HCT116 (cell line): ENCODE measurements around the gene PDE6A. TPM values are rescaled to one million over a fixed set of nuclear protein-coding genes. Genes with fewer than 3 reads are reported as not detected.

Experiments used
- ATAC-seq: fragments of 200-7000 bp; cut with Tn5 transposase; 2 replicates; pipeline ENCODE4 v1.9.1; 2020; ENCODE audit warnings: mild to moderate bottlenecking, moderate library complexity
- BruUV-seq: library from RNA; stranded (reverse); fragments of 400-500 nt; replicated peaks from 2 replicates; lab custom pipeline; 2021; lab: Mats Ljungman, UMichigan
- CTCF ChIA-PET: fragments of 300-600 bp; sonication (Branson Sonifier 250); formaldehyde crosslinking; loops from one replicate; lab custom pipeline; 2021; ENCODE audit warnings: antibody characterized with exemption; lab: Charles Lee
- POLR2A ChIA-PET: fragments of 300-600, 350-600 bp; sonication (Branson Sonifier 250); formaldehyde crosslinking; loops from one replicate; lab custom pipeline; 2021; ENCODE audit warnings: antibody characterized with exemption; lab: Charles Lee
- RAD21 ChIA-PET, 2 experiments: fragments of 300-600 bp; sonication (Branson Sonifier 250); formaldehyde crosslinking; loops; one replicate each; lab custom pipeline; 2023; ENCODE audit warnings: low total read pairs in 2 of 2; ENCODE audit not compliant: uncharacterized antibody in 2 of 2, unreplicated experiment in 2 of 2, low non-redundant PET in 1 of 2; lab: Charles Lee
- DNase-seq: peaks from one replicate; pipeline ENCODE4 v3.0.0-alpha.2; 2010; ENCODE audit warnings: low read depth, low spot score
- H2AFZ ChIP-seq: fragments of 200-600 bp; shearing (Covaris generic), sonication (generic); 2 replicates; pipeline ENCODE4 v1.6.1; 2017; ENCODE audit warnings: low read depth, mixed run types, mixed read lengths, antibody characterized with exemption, low read length; ENCODE audit not compliant: poor library complexity, severe bottlenecking
- H3K27ac ChIP-seq: 2 replicates; pipeline ENCODE4 v1.5.1; 2012; ENCODE audit warnings: low read depth, low read length
- H3K27me3 ChIP-seq: fragments of 200-600 bp; sonication (generic); 2 replicates; pipeline ENCODE4 v1.6.1; 2016; ENCODE audit warnings: mixed run types, low read length, mixed read lengths; ENCODE audit not compliant: insufficient read depth
- H3K36me3 ChIP-seq, 2 experiments: fragments of 200-500 bp in 1 of 2; fragments of 200-600 bp in 1 of 2; sonication (Bioruptor generic) in 1 of 2; sonication (generic) in 1 of 2; 2 replicates each; pipeline versions ENCODE4 v1.5.1 to v1.6.1; 2014 to 2016; ENCODE audit warnings: low read length in 2 of 2, inconsistent platforms in 1 of 2, mixed read lengths in 1 of 2, mixed run types in 1 of 2; ENCODE audit not compliant: insufficient read depth in 2 of 2, control insufficient read depth in 1 of 2
- H3K4me1 ChIP-seq, 2 experiments: fragments of 200-600 bp in 1 of 2; sonication (generic) in 1 of 2; 2 replicates each; pipeline versions ENCODE4 v1.5.1 to v1.6.1; 2012 to 2017; ENCODE audit warnings: low read length in 2 of 2, inconsistent platforms in 1 of 2, mild to moderate bottlenecking in 1 of 2, mixed read lengths in 1 of 2, mixed run types in 1 of 2, moderate library complexity in 1 of 2; ENCODE audit not compliant: insufficient read depth in 2 of 2, control insufficient read depth in 1 of 2
- H3K4me2 ChIP-seq: fragments of 200-600 bp; sonication (generic); 2 replicates; pipeline ENCODE4 v1.6.1; 2017; ENCODE audit warnings: mixed run types, low read length, mixed read lengths
- H3K4me3 ChIP-seq, 2 experiments: fragments of 200-600 bp in 1 of 2; sonication (generic) in 1 of 2; replicated peaks in 1 of 2; 2 replicates each; pipeline ENCODE4 v1.5.1; 2011 to 2016; ENCODE audit warnings: low read length in 2 of 2, control low read depth in 1 of 2, low read depth in 1 of 2, mild to moderate bottlenecking in 1 of 2, mixed read lengths in 1 of 2, mixed run types in 1 of 2
- H3K79me2 ChIP-seq: fragments of 200-600 bp; sonication (generic); 2 replicates; pipeline ENCODE4 v1.6.1; 2017; ENCODE audit warnings: mild to moderate bottlenecking, mixed run types, low read length, moderate library complexity, mixed read lengths; ENCODE audit not compliant: insufficient read depth
- H3K9ac ChIP-seq: fragments of 200-600 bp; sonication (generic); 2 replicates; pipeline ENCODE4 v1.6.1; 2016; ENCODE audit warnings: low read length, mixed read lengths
- H3K9me2 ChIP-seq: fragments of 200-600 bp; sonication (generic), shearing (Covaris generic); 2 replicates; pipeline ENCODE4 v1.6.1; 2017; ENCODE audit warnings: mixed run types, mild to moderate bottlenecking, moderate library complexity; ENCODE audit not compliant: insufficient read depth
- H3K9me3 ChIP-seq, 2 experiments: fragments of 200-500 bp in 1 of 2; fragments of 200-600 bp in 1 of 2; sonication (Bioruptor generic) in 1 of 2; sonication (generic) in 1 of 2; 2 replicates each; pipeline ENCODE4 v1.6.1; 2014 to 2017; ENCODE audit warnings: low read length in 2 of 2, mixed read lengths in 2 of 2, inconsistent platforms in 1 of 2, low read depth in 1 of 2, mild to moderate bottlenecking in 1 of 2, mixed run types in 1 of 2, moderate library complexity in 1 of 2; ENCODE audit not compliant: control insufficient read depth in 1 of 2, insufficient read depth in 1 of 2
- H4K20me1 ChIP-seq: fragments of 200-600 bp; sonication (generic), shearing (Covaris generic); 2 replicates; pipeline ENCODE4 v1.6.1; 2017; ENCODE audit warnings: mixed run types, mild to moderate bottlenecking, moderate library complexity; ENCODE audit not compliant: insufficient read depth
- ATF3 ChIP-seq: IDR thresholded peaks from 2 replicates; pipeline ENCODE4 v1.6.1; 2012
- CBX3 ChIP-seq: IDR thresholded peaks from 2 replicates; pipeline ENCODE4 v1.6.1; 2012; ENCODE audit warnings: low read depth
- CEBPB ChIP-seq: IDR thresholded peaks from 2 replicates; pipeline ENCODE4 v1.6.1; 2012; ENCODE audit warnings: low read depth
- ELF1 ChIP-seq: IDR thresholded peaks from 2 replicates; pipeline ENCODE4 v1.6.1; 2012; ENCODE audit warnings: low read depth, borderline replicate concordance
- EZH2 ChIP-seq: fragments of 200-600 bp; sonication (generic); IDR thresholded peaks from 2 replicates; pipeline ENCODE4 v1.6.1; 2017; ENCODE audit warnings: antibody characterized with exemption, mixed run types
- FOSL1 ChIP-seq: IDR thresholded peaks from 2 replicates; pipeline ENCODE4 v1.6.1; 2012; ENCODE audit warnings: low read depth
- JUND ChIP-seq: IDR thresholded peaks from 2 replicates; pipeline ENCODE4 v1.6.1; 2012
- POLR2A ChIP-seq: IDR thresholded peaks from 2 replicates; pipeline ENCODE4 v1.7.0; 2011; ENCODE audit warnings: borderline replicate concordance; ENCODE audit not compliant: insufficient read depth, insufficient read length; ENCODE audit errors: extremely low read depth
- RAD21 ChIP-seq: IDR thresholded peaks from 2 replicates; pipeline ENCODE4 v1.6.1; 2012; ENCODE audit warnings: low read depth, mild to moderate bottlenecking
- REST ChIP-seq: IDR thresholded peaks from 2 replicates; pipeline ENCODE4 v1.6.1; 2012; ENCODE audit warnings: low read depth
- SP1 ChIP-seq: IDR thresholded peaks from 2 replicates; pipeline ENCODE4 v1.6.1; 2012; ENCODE audit warnings: low read depth
- TCF7L2 ChIP-seq: IDR thresholded peaks from 2 replicates; pipeline ENCODE4 v1.7.0; 2011; ENCODE audit warnings: borderline replicate concordance, inconsistent platforms; ENCODE audit not compliant: insufficient read depth, insufficient read length; ENCODE audit errors: extremely low read depth
- ZFX ChIP-seq: fragments of 450-650 bp; IDR thresholded peaks from 2 replicates; pipeline ENCODE4 v1.6.1; 2017
- ZNF274 ChIP-seq: fragments of 200-500 bp; sonication (Bioruptor generic); IDR thresholded peaks from 2 replicates; pipeline ENCODE4 v1.6.1; 2014; ENCODE audit warnings: mild to moderate bottlenecking, low read depth, low read length, inconsistent platforms
- intact Hi-C: fragments of 100-400 bp; cut with micrococcal nuclease; formaldehyde crosslinking; loops from 2 replicates; pipeline ENCODE4 v1.10.0; 2022
- total RNA-seq: library from RNA; stranded (reverse); gene quantifications from one replicate; pipeline ENCODE4 v1.2.1, GENCODE V29; 2021; ENCODE audit not compliant: unreplicated experiment

Gene PDE6A
- total RNA-seq, 1 experiment from 2014 or later, result not detected

- ChIA-PET POLR2A (no interaction called here), CTCF (interaction anchor here (1.7 kb wide), 1 partner anchor 149 kb away, joined by 7 read pairs; no protein-coding TSS in a partner anchor), RAD21 (no interaction called here)
- Histone ChIP-seq H3K9me3 (no peaks in the 10 kb centered on the region), H3K9ac (no peak overlapping the region), H2AFZ (no peak overlapping the region), H4K20me1 (no peaks in the 10 kb centered on the region), H3K9me2 (no peaks in the 10 kb centered on the region), H3K4me2 (no peak overlapping the region), H3K27ac (no peak overlapping the region), H3K79me2 (no peaks in the 10 kb centered on the region), H3K4me3 (no peak overlapping the region), H3K36me3 (0 out of 4 replicates have a peak, but pooled peaks cover 0 to 4% of the 10 kb centered on the region in 2 experiments), H3K4me1 (peaks cover 0 to 11% of the 10 kb centered on the region in 2 experiments; a peak in 2 of 4 replicates), H3K27me3 (no peaks in the 10 kb centered on the region)
- intact Hi-C loops, result no loop called here
- no TSS peak for BruUV-seq
- DNase-seq (no peak), ATAC-seq (no peak)
- TF ChIP-seq ELF1, result no peak
- TF ChIP-seq ZFX, result no peak
- TF ChIP-seq CBX3, result no peak
- no peak for TF ChIP-seq TCF7L2
- TF ChIP-seq JUND, result no peak
- TF ChIP-seq ATF3, result no peak
- no peak for TF ChIP-seq REST
- TF ChIP-seq CEBPB, result no peak
- no peak for TF ChIP-seq ZNF274
- no peak for TF ChIP-seq FOSL1
- TF ChIP-seq RAD21, result no peak
- TF ChIP-seq SP1, result no peak
- TF ChIP-seq EZH2, result no peak
- no peak for TF ChIP-seq POLR2A
Measured at GRCh38 chr5:149841851-149842793, 102.5 kb downstream of the PDE6A start.
